Testis (tissue), 2 donors: ENCODE data around the gene N4BP2L2.

Experiments
- POLR2A ChIP-seq: fragments of 450-650 bp; IDR thresholded peaks from one replicate; pipeline ENCODE4 v1.6.1; 2017; ENCODE audit warnings: antibody characterized with exemption, mild to moderate bottlenecking, moderate library complexity
- TF ChIP-seq, protein P1 (sequence below), 3 experiments: fragments of 450-650 bp in 2 of 3; fragments of 200-600 bp in 1 of 3; sonication (generic) in 1 of 3; IDR thresholded peaks; one replicate each; pipeline ENCODE4 v1.5.1; 2016 to 2019; ENCODE audit warnings: antibody characterized with exemption in 3 of 3, mild to moderate bottlenecking in 2 of 3, moderate library complexity in 1 of 3

- TF ChIP-seq, protein P1, sequence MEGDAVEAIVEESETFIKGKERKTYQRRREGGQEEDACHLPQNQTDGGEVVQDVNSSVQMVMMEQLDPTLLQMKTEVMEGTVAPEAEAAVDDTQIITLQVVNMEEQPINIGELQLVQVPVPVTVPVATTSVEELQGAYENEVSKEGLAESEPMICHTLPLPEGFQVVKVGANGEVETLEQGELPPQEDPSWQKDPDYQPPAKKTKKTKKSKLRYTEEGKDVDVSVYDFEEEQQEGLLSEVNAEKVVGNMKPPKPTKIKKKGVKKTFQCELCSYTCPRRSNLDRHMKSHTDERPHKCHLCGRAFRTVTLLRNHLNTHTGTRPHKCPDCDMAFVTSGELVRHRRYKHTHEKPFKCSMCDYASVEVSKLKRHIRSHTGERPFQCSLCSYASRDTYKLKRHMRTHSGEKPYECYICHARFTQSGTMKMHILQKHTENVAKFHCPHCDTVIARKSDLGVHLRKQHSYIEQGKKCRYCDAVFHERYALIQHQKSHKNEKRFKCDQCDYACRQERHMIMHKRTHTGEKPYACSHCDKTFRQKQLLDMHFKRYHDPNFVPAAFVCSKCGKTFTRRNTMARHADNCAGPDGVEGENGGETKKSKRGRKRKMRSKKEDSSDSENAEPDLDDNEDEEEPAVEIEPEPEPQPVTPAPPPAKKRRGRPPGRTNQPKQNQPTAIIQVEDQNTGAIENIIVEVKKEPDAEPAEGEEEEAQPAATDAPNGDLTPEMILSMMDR (IDR thresholded peaks at IDR 0.05) = no peak
- TF ChIP-seq POLR2A = no peak
Measured at GRCh38 chr13:32582991-32583390, 44.4 kb upstream of the N4BP2L2 start.
